ENCODE data around the gene RAB40C.

GRCh38 chr16:551210-551609 lies 38.7 kb upstream of the RAB40C start:
- TF ChIP-seq CTCF (conservative IDR thresholded peaks at IDR 0.05; ENCODE audit: low read length) (no peak), EZH2phosphoT487 (IDR thresholded peaks at IDR 0.05; ENCODE audit: borderline replicate concordance) (no peak)

Data from Loucy (cell line).